Upper lobe of right lung (tissue), 1 donor: ENCODE data around the gene GPC5. TPM values are rescaled to one million over a fixed set of nuclear protein-coding genes. Genes with fewer than 3 reads are reported as not detected.

Experiments
- ATAC-seq: fragments of 200-7000 bp; cut with Tn5 transposase; one replicate; pipeline ENCODE4 v1.9.1; 2020; ENCODE audit warnings: mild to moderate bottlenecking, moderate library complexity
- DNase-seq: peaks from one replicate; pipeline ENCODE4 v3.0.0-alpha.2; 2020
- H3K27ac ChIP-seq: fragments of 200-600 bp; one replicate; pipeline ENCODE4 v1.8.0; 2022
- H3K27me3 ChIP-seq: fragments of 200-600 bp; one replicate; pipeline ENCODE4 v1.8.0; 2022; ENCODE audit warnings: mild to moderate bottlenecking
- H3K36me3 ChIP-seq: fragments of 200-600 bp; one replicate; pipeline ENCODE4 v1.8.0; 2022
- H3K4me1 ChIP-seq: fragments of 200-600 bp; one replicate; pipeline ENCODE4 v1.8.0; 2022
- H3K4me3 ChIP-seq: fragments of 200-600 bp; one replicate; pipeline ENCODE4 v1.8.0; 2022; ENCODE audit warnings: mild to moderate bottlenecking
- H3K9me3 ChIP-seq: fragments of 200-600 bp; one replicate; pipeline ENCODE4 v1.8.0; 2022
- intact Hi-C: fragments of 100-400 bp; cut with DNase I; formaldehyde crosslinking; loops from one replicate; pipeline ENCODE4 v1.11.0; 2022
- total RNA-seq: library from RNA; stranded (reverse); fragmentation: NEBNext Ultra II Directional; extraction: Animal tissue kit (Norgen Biotek cat#: 25700); gene quantifications from one replicate; pipeline ENCODE4 v1.2.1, GENCODE V29; 2021
- TF ChIP-seq, protein P1 (sequence below): fragments of 200-600 bp; IDR thresholded peaks from one replicate; pipeline ENCODE4 v1.8.0; 2022; ENCODE audit warnings: antibody characterized with exemption
- donor health status: DM: no; HTN: yes; CAD: no; lungs with severe emphysema.

GPC5 gene
- total RNA-seq, 1 donor from 2014 or later = 8.1 TPM

DNA sequence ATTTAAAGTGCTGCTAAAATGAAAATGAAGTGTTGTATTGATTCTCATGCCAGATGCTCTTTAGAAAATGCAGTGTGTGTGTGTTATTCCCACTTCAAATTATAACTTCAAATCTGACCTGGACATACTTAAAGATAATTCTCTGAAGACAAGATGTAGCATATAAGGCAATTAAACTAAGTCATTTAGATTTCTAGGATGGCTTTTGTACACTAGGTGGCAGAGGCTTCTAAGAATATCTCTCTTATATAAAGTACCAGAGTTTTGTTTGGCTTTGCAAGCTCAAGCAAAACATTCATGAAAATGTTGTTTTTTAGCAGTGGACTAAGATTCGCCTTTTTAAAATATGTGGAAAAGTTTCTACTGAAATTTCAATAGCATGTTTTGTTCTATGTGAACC lies 407.2 kb downstream of the GPC5 start:
- ATAC-seq (no peak), DNase-seq (no peak)
- Histone ChIP-seq H3K27ac (no peak overlapping the region), H3K27me3 (no peaks in the 10 kb centered on the region), H3K4me1 (no peaks in the 10 kb centered on the region), H3K4me3 (no peak overlapping the region), H3K36me3 (no peaks in the 10 kb centered on the region), H3K9me3 (no peaks in the 10 kb centered on the region)
- TF ChIP-seq, protein P1, sequence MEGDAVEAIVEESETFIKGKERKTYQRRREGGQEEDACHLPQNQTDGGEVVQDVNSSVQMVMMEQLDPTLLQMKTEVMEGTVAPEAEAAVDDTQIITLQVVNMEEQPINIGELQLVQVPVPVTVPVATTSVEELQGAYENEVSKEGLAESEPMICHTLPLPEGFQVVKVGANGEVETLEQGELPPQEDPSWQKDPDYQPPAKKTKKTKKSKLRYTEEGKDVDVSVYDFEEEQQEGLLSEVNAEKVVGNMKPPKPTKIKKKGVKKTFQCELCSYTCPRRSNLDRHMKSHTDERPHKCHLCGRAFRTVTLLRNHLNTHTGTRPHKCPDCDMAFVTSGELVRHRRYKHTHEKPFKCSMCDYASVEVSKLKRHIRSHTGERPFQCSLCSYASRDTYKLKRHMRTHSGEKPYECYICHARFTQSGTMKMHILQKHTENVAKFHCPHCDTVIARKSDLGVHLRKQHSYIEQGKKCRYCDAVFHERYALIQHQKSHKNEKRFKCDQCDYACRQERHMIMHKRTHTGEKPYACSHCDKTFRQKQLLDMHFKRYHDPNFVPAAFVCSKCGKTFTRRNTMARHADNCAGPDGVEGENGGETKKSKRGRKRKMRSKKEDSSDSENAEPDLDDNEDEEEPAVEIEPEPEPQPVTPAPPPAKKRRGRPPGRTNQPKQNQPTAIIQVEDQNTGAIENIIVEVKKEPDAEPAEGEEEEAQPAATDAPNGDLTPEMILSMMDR = no peak
- intact Hi-C loops = no loop called here

- TF ChIP-seq, protein P1 = no peak
- no peak overlapping the region for H3K27ac ChIP-seq
- no peaks in the 10 kb centered on the region for H3K4me1 ChIP-seq
- H3K36me3 ChIP-seq = no peaks in the 10 kb centered on the region
- ATAC-seq (no peak), DNase-seq (no peak)
- intact Hi-C loops = no loop called here
- no peaks in the 10 kb centered on the region for H3K9me3 ChIP-seq
- no peak overlapping the region for H3K4me3 ChIP-seq
- H3K27me3 ChIP-seq = no peaks in the 10 kb centered on the region
Observed at GRCh38 chr13:91809161-91809560, 410.7 kb downstream of the GPC5 start.

DNA sequence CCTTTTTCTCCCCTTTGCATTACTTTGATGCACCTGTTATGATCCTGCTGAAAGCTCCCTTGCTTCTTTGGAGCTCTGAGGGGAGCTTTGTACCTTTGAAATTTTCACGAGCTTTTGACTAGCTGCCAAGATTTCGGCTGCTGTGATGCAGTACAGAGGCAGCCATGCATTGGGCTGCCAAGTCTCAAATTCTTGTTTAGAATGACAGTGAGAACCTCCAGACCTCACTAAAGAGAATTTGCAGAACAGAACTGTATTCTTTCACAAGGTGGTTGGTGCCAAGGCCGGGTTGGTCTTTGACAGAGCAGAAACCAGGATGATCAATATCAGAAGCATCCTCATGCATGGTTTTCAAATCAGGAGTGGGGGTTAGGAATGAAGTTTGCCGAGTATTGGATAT lies 414.8 kb downstream of the GPC5 start:
- H3K4me3 ChIP-seq = no peak overlapping the region
- intact Hi-C loops = no loop called here
- no peaks in the 10 kb centered on the region for H3K9me3 ChIP-seq
- H3K36me3 ChIP-seq = no peaks in the 10 kb centered on the region
- no peaks in the 10 kb centered on the region for H3K27me3 ChIP-seq
- ATAC-seq (no peak), DNase-seq (no peak)
- TF ChIP-seq, protein P1 = no peak
- H3K27ac ChIP-seq = no peak overlapping the region
- no peaks in the 10 kb centered on the region for H3K4me1 ChIP-seq

GRCh38 chr13:91816263-91816807 lies 417.9 kb downstream of the GPC5 start:
- no peaks in the 10 kb centered on the region for H3K4me1 ChIP-seq
- H3K36me3 ChIP-seq = no peaks in the 10 kb centered on the region
- no peaks in the 10 kb centered on the region for H3K27me3 ChIP-seq
- no peak overlapping the region for H3K4me3 ChIP-seq
- TF ChIP-seq, protein P1 = no peak
- no peak overlapping the region for H3K27ac ChIP-seq
- no peak for DNase-seq
- intact Hi-C loops = no loop called here
- ATAC-seq = no peak
- no peaks in the 10 kb centered on the region for H3K9me3 ChIP-seq

GRCh38 chr13:91817250-91817649 lies 418.8 kb downstream of the GPC5 start:
- no peak for ATAC-seq
- DNase-seq = no peak
- no peak overlapping the region for H3K4me3 ChIP-seq

More at GRCh38 chr13:91817250-91817649, 418.8 kb downstream of the GPC5 start:
- Histone ChIP-seq H3K27ac (no peak overlapping the region), H3K36me3 (no peaks in the 10 kb centered on the region), H3K27me3 (no peaks in the 10 kb centered on the region), H3K4me1 (no peaks in the 10 kb centered on the region), H3K9me3 (no peaks in the 10 kb centered on the region)
- TF ChIP-seq, protein P1 = peak; percentile 35
- intact Hi-C loops = no loop called here
